SU-DHL-6 (cell line): ENCODE results near the gene STARD3NL.

Source experiments
- H2AFZ ChIP-seq: fragments of 200-600 bp; sonication (generic); 2 replicates; pipeline ENCODE4 v1.6.1; 2014; ENCODE audit warnings: low read depth, mild to moderate bottlenecking, moderate library complexity, mixed read lengths, antibody characterized with exemption, low read length; ENCODE audit not compliant: severe bottlenecking
- H3F3A ChIP-seq: fragments of 200-600 bp; shearing (Covaris generic); 2 replicates; pipeline ENCODE4 v1.6.0; 2016; ENCODE audit warnings: antibody characterized with exemption, mild to moderate bottlenecking; ENCODE audit not compliant: insufficient read depth
- H3K27ac ChIP-seq: fragments of 200-600 bp; sonication (generic); 2 replicates; pipeline ENCODE4 v1.5.1; 2016; ENCODE audit warnings: low read depth, mild to moderate bottlenecking, low read length, moderate library complexity, mixed read lengths
- H3K27me3 ChIP-seq: fragments of 200-600 bp; sonication (generic), shearing (Covaris generic); 2 replicates; pipeline ENCODE4 v1.6.0; 2014; ENCODE audit warnings: mild to moderate bottlenecking, low read length
- H3K36me3 ChIP-seq: fragments of 200-600 bp; sonication (generic); 2 replicates; pipeline ENCODE4 v1.6.1; 2014; ENCODE audit warnings: mild to moderate bottlenecking, low read length, mixed read lengths
- H3K4me2 ChIP-seq: fragments of 300-600, 200-600 bp; shearing (Covaris generic), sonication (generic); 2 replicates; pipeline ENCODE4 v1.6.0; 2014; ENCODE audit warnings: low read length, low read depth, mild to moderate bottlenecking; ENCODE audit not compliant: poor library complexity, severe bottlenecking
- H3K4me3 ChIP-seq: fragments of 200-600 bp; sonication (generic); 2 replicates; pipeline ENCODE4 v1.5.1; 2014; ENCODE audit warnings: antibody characterized with exemption, low read length, mild to moderate bottlenecking, mixed read lengths; ENCODE audit not compliant: insufficient read depth, poor library complexity, severe bottlenecking
- H3K79me2 ChIP-seq: fragments of 200-600 bp; sonication (generic); 2 replicates; pipeline ENCODE4 v1.6.1; 2014; ENCODE audit warnings: mild to moderate bottlenecking, low read length, moderate library complexity; ENCODE audit not compliant: insufficient read depth
- H3K9ac ChIP-seq: fragments of 200-600 bp; sonication (generic); 2 replicates; pipeline ENCODE4 v1.7.0; 2014; ENCODE audit warnings: mild to moderate bottlenecking, low read length
- H3K9me2 ChIP-seq: fragments of 200-600 bp; sonication (generic); replicated peaks from 2 replicates; pipeline ENCODE4 v1.6.1; 2014; ENCODE audit warnings: low read length; ENCODE audit not compliant: insufficient read depth
- H3K9me3 ChIP-seq: fragments of 200-600 bp; sonication (generic); 2 replicates; pipeline ENCODE4 v1.6.1; 2014; ENCODE audit warnings: low read length, mixed read lengths; ENCODE audit not compliant: insufficient read depth
- H4K20me1 ChIP-seq: fragments of 200-600 bp; sonication (generic); 2 replicates; pipeline ENCODE4 v1.6.1; 2014; ENCODE audit warnings: low read depth, mild to moderate bottlenecking, antibody characterized with exemption, low read length, moderate library complexity, mixed read lengths
- CTCF ChIP-seq: fragments of 200-600 bp; sonication (generic); IDR thresholded peaks from one replicate; pipeline ENCODE4 v1.5.1; 2017; ENCODE audit warnings: antibody characterized with exemption, mild to moderate bottlenecking, low read length, moderate library complexity; ENCODE audit not compliant: insufficient read depth, poor library complexity, severe bottlenecking
- EZH2phosphoT487 ChIP-seq: fragments of 200-600 bp; sonication (generic), shearing (Covaris generic); conservative IDR thresholded peaks from 2 replicates; pipeline ENCODE4 v1.6.1; 2018; ENCODE audit warnings: mild to moderate bottlenecking, antibody characterized with exemption, low read length, moderate library complexity, mixed read lengths

STARD3NL gene

GRCh38 chr7:38162036-38162435, 16.0 kb upstream of the STARD3NL start:
- Histone ChIP-seq H3K4me3 (no peak overlapping the region), H2AFZ (no peak overlapping the region), H3K27ac (no peak overlapping the region), H3F3A (no peaks in the 10 kb centered on the region), H3K9me2 (no peaks in the 10 kb centered on the region), H3K9ac (no peak overlapping the region), H4K20me1 (no peaks in the 10 kb centered on the region), H3K36me3 (no peaks in the 10 kb centered on the region; the same call in 1 of the 2 replicates), H3K4me2 (no peak overlapping the region), H3K27me3 (no peaks in the 10 kb centered on the region), H3K9me3 (no peaks in the 10 kb centered on the region), H3K79me2 (no peaks in the 10 kb centered on the region)
- TF ChIP-seq CTCF (no peak), EZH2phosphoT487 (no peak)

GRCh38 chr7:38163671-38164070, 14.4 kb upstream of the STARD3NL start:
- Histone ChIP-seq H3K4me3 (no peak overlapping the region), H3K4me2 (no peak overlapping the region), H4K20me1 (no peaks in the 10 kb centered on the region), H3K36me3 (no peaks in the 10 kb centered on the region), H3F3A (no peaks in the 10 kb centered on the region), H3K9ac (no peak overlapping the region), H3K79me2 (no peaks in the 10 kb centered on the region), H3K9me2 (no peaks in the 10 kb centered on the region), H2AFZ (no peak overlapping the region), H3K27me3 (no peaks in the 10 kb centered on the region), H3K27ac (no peak overlapping the region), H3K9me3 (no peaks in the 10 kb centered on the region)
- no peak for TF ChIP-seq CTCF
- TF ChIP-seq EZH2phosphoT487 = no peak

- no peak overlapping the region for H2AFZ ChIP-seq
- no peaks in the 10 kb centered on the region for H3F3A ChIP-seq
- H3K4me3 ChIP-seq = no peak overlapping the region
- TF ChIP-seq EZH2phosphoT487 (no peak), CTCF (no peak)
- H3K27me3 ChIP-seq = no peaks in the 10 kb centered on the region
- H3K9ac ChIP-seq = no peak overlapping the region
- H3K36me3 ChIP-seq = no peaks in the 10 kb centered on the region
- H3K9me2 ChIP-seq = no peaks in the 10 kb centered on the region
- no peak overlapping the region for H3K4me2 ChIP-seq
- H3K27ac ChIP-seq = no peak overlapping the region
- H4K20me1 ChIP-seq = no peaks in the 10 kb centered on the region
- no peaks in the 10 kb centered on the region for H3K9me3 ChIP-seq
- no peaks in the 10 kb centered on the region for H3K79me2 ChIP-seq
These were observed 9.0 kb upstream of the STARD3NL start for GRCh38 chr7:38168890-38169570.
